GM12878 (cell line): Measurements from ENCODE around the gene GPI.
"Not testable (repeated sequence)": the region's sequence is repeated elsewhere in the genome, so short reads cannot be mapped to it uniquely, and the experiment has no call there.

Experiments used
- EP300 ChIP-seq, 2 experiments: fragments of 150-350 bp in 1 of 2; IDR thresholded peaks; 2 replicates each; pipeline ENCODE4 v1.6.1; 2011 to 2012; ENCODE audit warnings: low read depth in 2 of 2, low read length in 2 of 2, borderline replicate concordance in 1 of 2, improper control_type of control experiment in 1 of 2, inconsistent platforms in 1 of 2; ENCODE audit not compliant: control insufficient read depth in 1 of 2
- EZH2 ChIP-seq: IDR thresholded peaks from 2 replicates; pipeline ENCODE4 v1.6.1; 2012; ENCODE audit warnings: low read depth, mild to moderate bottlenecking, control low read depth, inconsistent platforms, low read length, borderline replicate concordance; ENCODE audit not compliant: control insufficient read depth
- KAT2A ChIP-seq: conservative IDR thresholded peaks from 2 replicates; pipeline ENCODE4 v1.6.1; 2011; ENCODE audit warnings: low read depth, low read length; ENCODE audit not compliant: control insufficient read depth
- POLR2A ChIP-seq: IDR thresholded peaks from 2 replicates; pipeline ENCODE4 v1.6.1; 2011; ENCODE audit warnings: low read depth, mild to moderate bottlenecking, low read length
- RFX5 ChIP-seq: IDR thresholded peaks from 2 replicates; pipeline ENCODE4 v1.6.1; 2011; ENCODE audit warnings: low read depth, low read length, improper control_type of control experiment
- SUPT20H ChIP-seq: IDR thresholded peaks from 2 replicates; pipeline ENCODE4 v1.6.1; 2011; ENCODE audit warnings: low read depth, mild to moderate bottlenecking, low read length, moderate library complexity, borderline replicate concordance; ENCODE audit not compliant: control insufficient read depth
- TARDBP ChIP-seq: IDR thresholded peaks from 2 replicates; pipeline ENCODE4 v1.6.1; 2016; ENCODE audit warnings: borderline replicate concordance
- ZZZ3 ChIP-seq: IDR thresholded peaks from 2 replicates; pipeline ENCODE4 v1.6.1; 2011; ENCODE audit warnings: low read depth; ENCODE audit not compliant: control insufficient read depth, insufficient read length
- TF ChIP-seq, protein P1 (sequence below), 3 experiments: IDR thresholded peaks in 2 of 3; conservative IDR thresholded peaks in 1 of 3; 2 replicates each; pipeline ENCODE4 v1.5.1; 2011; ENCODE audit warnings: low read depth in 3 of 3, low read length in 3 of 3, mild to moderate bottlenecking in 3 of 3, control low read depth in 2 of 3, moderate library complexity in 2 of 3, inconsistent platforms in 1 of 3, mixed read lengths in 1 of 3; ENCODE audit not compliant: control insufficient read depth in 2 of 3, insufficient read depth in 1 of 3; ENCODE audit errors: extremely low read depth in 1 of 3
- TF ChIP-seq, protein P2 (sequence below): IDR thresholded peaks from 2 replicates; pipeline ENCODE4 v1.6.1; 2012; ENCODE audit warnings: low read depth, low read length, improper control_type of control experiment

DNA sequence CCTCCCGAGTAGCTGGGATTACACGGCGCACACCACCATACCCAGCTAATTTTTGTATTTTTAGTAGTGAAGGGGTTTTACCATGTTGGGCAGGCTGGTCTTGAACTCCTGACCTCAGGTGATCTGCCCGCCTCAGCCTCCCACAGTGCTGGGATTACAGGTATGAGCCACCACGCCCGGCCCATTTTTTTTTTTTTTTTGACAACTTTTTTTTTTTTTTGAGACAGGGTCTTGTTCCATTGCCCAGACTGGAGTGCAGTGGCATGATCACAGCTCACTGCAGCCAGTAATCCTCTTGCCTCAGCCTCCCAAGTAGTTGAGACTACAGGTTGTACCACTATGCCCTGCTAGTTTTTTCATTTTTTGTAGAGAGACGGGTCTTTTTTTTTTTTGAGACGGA lies 35.8 kb downstream of the GPI start:
- TF ChIP-seq, protein P1, sequence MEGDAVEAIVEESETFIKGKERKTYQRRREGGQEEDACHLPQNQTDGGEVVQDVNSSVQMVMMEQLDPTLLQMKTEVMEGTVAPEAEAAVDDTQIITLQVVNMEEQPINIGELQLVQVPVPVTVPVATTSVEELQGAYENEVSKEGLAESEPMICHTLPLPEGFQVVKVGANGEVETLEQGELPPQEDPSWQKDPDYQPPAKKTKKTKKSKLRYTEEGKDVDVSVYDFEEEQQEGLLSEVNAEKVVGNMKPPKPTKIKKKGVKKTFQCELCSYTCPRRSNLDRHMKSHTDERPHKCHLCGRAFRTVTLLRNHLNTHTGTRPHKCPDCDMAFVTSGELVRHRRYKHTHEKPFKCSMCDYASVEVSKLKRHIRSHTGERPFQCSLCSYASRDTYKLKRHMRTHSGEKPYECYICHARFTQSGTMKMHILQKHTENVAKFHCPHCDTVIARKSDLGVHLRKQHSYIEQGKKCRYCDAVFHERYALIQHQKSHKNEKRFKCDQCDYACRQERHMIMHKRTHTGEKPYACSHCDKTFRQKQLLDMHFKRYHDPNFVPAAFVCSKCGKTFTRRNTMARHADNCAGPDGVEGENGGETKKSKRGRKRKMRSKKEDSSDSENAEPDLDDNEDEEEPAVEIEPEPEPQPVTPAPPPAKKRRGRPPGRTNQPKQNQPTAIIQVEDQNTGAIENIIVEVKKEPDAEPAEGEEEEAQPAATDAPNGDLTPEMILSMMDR (IDR thresholded peaks at IDR 0.05 in 2 of 3, conservative IDR thresholded peaks at IDR 0.05 in 1 of 3; ENCODE audit: control insufficient read depth in 2 of 3, extremely low read depth in 1 of 3, insufficient read depth in 1 of 3, low read depth in 3 of 3, low read length in 3 of 3) = not testable (repeated sequence)
- TF ChIP-seq TARDBP; EZH2; RFX5; SUPT20H; KAT2A; POLR2A; ZZZ3; EP300 (IDR thresholded peaks at IDR 0.05; ENCODE audit: borderline replicate concordance in 1 of 2, control insufficient read depth in 1 of 2, low read depth in 2 of 2, low read length in 2 of 2): not testable (repeated sequence)
- TF ChIP-seq, protein P2, sequence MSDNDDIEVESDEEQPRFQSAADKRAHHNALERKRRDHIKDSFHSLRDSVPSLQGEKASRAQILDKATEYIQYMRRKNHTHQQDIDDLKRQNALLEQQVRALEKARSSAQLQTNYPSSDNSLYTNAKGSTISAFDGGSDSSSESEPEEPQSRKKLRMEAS = not testable (repeated sequence)
